ENCODE data around the gene ATP12A.
A peak's percentile ranks its signal among the peaks of the same experiment; 100 is the strongest.

The ATP12A gene

GRCh38 chr13:24740014-24740890, 60.0 kb downstream of the ATP12A start:
- no peak for TF ChIP-seq CTCF (IDR thresholded peaks at IDR 0.05; ENCODE audit: control extremely low read depth, extremely low read depth, low read depth, missing control alignments)
- no peak for DNase-seq (ENCODE audit: extremely low spot score)
- CTCF ChIA-PET: interaction anchor here (0.9 to 6.1 kb wide), 10 partner anchors 9 to 255 kb away, joined by 3 to 28 read pairs (median 4); no protein-coding TSS in a partner anchor
- POLR2A ChIA-PET: no interaction called here

GRCh38 chr13:24741016-24741662, 60.9 kb downstream of the ATP12A start:
- DNase-seq (ENCODE audit: extremely low spot score): peak; percentile 62
- ChIA-PET POLR2A (no interaction called here), CTCF (interaction anchor here (0.6 to 6.1 kb wide), 11 partner anchors 9 to 436 kb away, joined by 3 to 28 read pairs (median 4); no protein-coding TSS in a partner anchor)
- peak; percentile 47 for TF ChIP-seq CTCF (IDR thresholded peaks at IDR 0.05; ENCODE audit: control extremely low read depth, extremely low read depth, low read depth, missing control alignments)

- ChIA-PET POLR2A (no interaction called here), CTCF (interaction anchor here (1.0 to 6.1 kb wide), 10 partner anchors 8 to 436 kb away, joined by 3 to 28 read pairs (median 6); no protein-coding TSS in a partner anchor)
- TF ChIP-seq CTCF (IDR thresholded peaks at IDR 0.05; ENCODE audit: control extremely low read depth, extremely low read depth, low read depth, missing control alignments): no peak
- no peak for DNase-seq (ENCODE audit: extremely low spot score)
Observed at GRCh38 chr13:24741791-24742190, 61.6 kb downstream of the ATP12A start.

- ChIA-PET POLR2A (no interaction called here), CTCF (interaction anchor here (1.0 to 6.1 kb wide), 9 partner anchors 7 to 435 kb away, joined by 3 to 28 read pairs (median 6); no protein-coding TSS in a partner anchor)
- no peak for DNase-seq (ENCODE audit: extremely low spot score)
- no peak for TF ChIP-seq CTCF (IDR thresholded peaks at IDR 0.05; ENCODE audit: control extremely low read depth, extremely low read depth, low read depth, missing control alignments)
Observed at GRCh38 chr13:24742294-24742693, 62.1 kb downstream of the ATP12A start.

GRCh38 chr13:24742977-24743376, 62.8 kb downstream of the ATP12A start:
- CTCF ChIA-PET: interaction anchor here (1.1 to 6.1 kb wide), 5 partner anchors 13 to 252 kb away, joined by 3 to 28 read pairs (median 8); no protein-coding TSS in a partner anchor
- POLR2A ChIA-PET: no interaction called here
- TF ChIP-seq CTCF (IDR thresholded peaks at IDR 0.05; ENCODE audit: control extremely low read depth, extremely low read depth, low read depth, missing control alignments): no peak
- DNase-seq (ENCODE audit: extremely low spot score): no peak

- no peak for DNase-seq (ENCODE audit: extremely low spot score)
- CTCF ChIA-PET: interaction anchor here (1.2 to 6.1 kb wide), 3 partner anchors 14 to 251 kb away, joined by 4 to 28 read pairs (median 9); no protein-coding TSS in a partner anchor
- POLR2A ChIA-PET: no interaction called here
- TF ChIP-seq CTCF (IDR thresholded peaks at IDR 0.05; ENCODE audit: control extremely low read depth, extremely low read depth, low read depth, missing control alignments): no peak
Observed at GRCh38 chr13:24744247-24744646, 64.0 kb downstream of the ATP12A start.
